GM12865 (cell line): Measurements from ENCODE around the gene SELENON.

ENCODE experiments used
- DNase-seq: peaks from one replicate; pipeline ENCODE4 v3.0.0; 2010; ENCODE audit warnings: low read depth
- H3K4me3 ChIP-seq: 2 replicates; pipeline ENCODE4 v1.5.1; 2011; ENCODE audit warnings: mild to moderate bottlenecking, low read depth, low read length, control low read depth
- CTCF ChIP-seq: IDR thresholded peaks from 2 replicates; pipeline ENCODE4 v1.5.1; 2011; ENCODE audit warnings: low read length, control low read depth, low read depth, inconsistent platforms; ENCODE audit not compliant: insufficient read depth; ENCODE audit errors: missing control alignments

SELENON gene

GRCh38 chr1:25815208-25816111 lies 15.5 kb downstream of the SELENON start:
- TF ChIP-seq CTCF: no peak
- no peak overlapping the region for H3K4me3 ChIP-seq
- no peak for DNase-seq

- TF ChIP-seq CTCF: no peak
- DNase-seq: no peak
- H3K4me3 ChIP-seq: no peak overlapping the region
Measured at GRCh38 chr1:25816112-25816718, 16.2 kb downstream of the SELENON start.

- no peak for DNase-seq
- H3K4me3 ChIP-seq: no peak overlapping the region
- no peak for TF ChIP-seq CTCF
Measured at GRCh38 chr1:25817840-25818501, 18.0 kb downstream of the SELENON start.

- no peak overlapping the region for H3K4me3 ChIP-seq
- no peak for TF ChIP-seq CTCF
- no peak for DNase-seq
Measured at GRCh38 chr1:25818569-25818968, 18.6 kb downstream of the SELENON start.

- DNase-seq: peak; percentile 92
- H3K4me3 ChIP-seq: peak within 1 kb of the TSS; percentile 94
- no peak for TF ChIP-seq CTCF
Measured at GRCh38 chr1:25819491-25820246, 19.7 kb downstream of the SELENON start, which contains the start of gene MTFR1L. MTFR1L (plus strand) TSS chr1:25819954; CDS start chr1:25823105, 3,151 bp downstream.

GRCh38 chr1:25820247-25821111 lies 20.5 kb downstream of the SELENON start:
- H3K4me3 ChIP-seq: peak overlapping the region; percentile 94
- peak; percentile 85 for DNase-seq
- TF ChIP-seq CTCF: no peak
